HCT116 (cell line): ENCODE measurements around the gene SLC24A3. TPM values are rescaled to one million over a fixed set of nuclear protein-coding genes. Genes with fewer than 3 reads are reported as not detected.

ENCODE experiments used
- ATAC-seq: fragments of 200-7000 bp; cut with Tn5 transposase; 2 replicates; pipeline ENCODE4 v1.9.1; 2020; ENCODE audit warnings: mild to moderate bottlenecking, moderate library complexity
- BruUV-seq: library from RNA; stranded (reverse); fragments of 400-500 nt; replicated peaks from 2 replicates; lab custom pipeline; 2021; lab: Mats Ljungman, UMichigan
- CTCF ChIA-PET: fragments of 300-600 bp; sonication (Branson Sonifier 250); formaldehyde crosslinking; loops from one replicate; lab custom pipeline; 2021; ENCODE audit warnings: antibody characterized with exemption; lab: Charles Lee
- POLR2A ChIA-PET: fragments of 300-600, 350-600 bp; sonication (Branson Sonifier 250); formaldehyde crosslinking; loops from one replicate; lab custom pipeline; 2021; ENCODE audit warnings: antibody characterized with exemption; lab: Charles Lee
- RAD21 ChIA-PET, 2 experiments: fragments of 300-600 bp; sonication (Branson Sonifier 250); formaldehyde crosslinking; loops; one replicate each; lab custom pipeline; 2023; ENCODE audit warnings: low total read pairs in 2 of 2; ENCODE audit not compliant: uncharacterized antibody in 2 of 2, unreplicated experiment in 2 of 2, low non-redundant PET in 1 of 2; lab: Charles Lee
- DNase-seq: peaks from one replicate; pipeline ENCODE4 v3.0.0-alpha.2; 2010; ENCODE audit warnings: low read depth, low spot score
- H2AFZ ChIP-seq: fragments of 200-600 bp; shearing (Covaris generic), sonication (generic); 2 replicates; pipeline ENCODE4 v1.6.1; 2017; ENCODE audit warnings: low read depth, mixed run types, mixed read lengths, antibody characterized with exemption, low read length; ENCODE audit not compliant: poor library complexity, severe bottlenecking
- H3K27ac ChIP-seq: 2 replicates; pipeline ENCODE4 v1.5.1; 2012; ENCODE audit warnings: low read depth, low read length
- H3K27me3 ChIP-seq: fragments of 200-600 bp; sonication (generic); 2 replicates; pipeline ENCODE4 v1.6.1; 2016; ENCODE audit warnings: mixed run types, low read length, mixed read lengths; ENCODE audit not compliant: insufficient read depth
- H3K36me3 ChIP-seq, 2 experiments: fragments of 200-500 bp in 1 of 2; fragments of 200-600 bp in 1 of 2; sonication (Bioruptor generic) in 1 of 2; sonication (generic) in 1 of 2; 2 replicates each; pipeline versions ENCODE4 v1.5.1 to v1.6.1; 2014 to 2016; ENCODE audit warnings: low read length in 2 of 2, inconsistent platforms in 1 of 2, mixed read lengths in 1 of 2, mixed run types in 1 of 2; ENCODE audit not compliant: insufficient read depth in 2 of 2, control insufficient read depth in 1 of 2
- H3K4me1 ChIP-seq, 2 experiments: fragments of 200-600 bp in 1 of 2; sonication (generic) in 1 of 2; 2 replicates each; pipeline versions ENCODE4 v1.5.1 to v1.6.1; 2012 to 2017; ENCODE audit warnings: low read length in 2 of 2, inconsistent platforms in 1 of 2, mild to moderate bottlenecking in 1 of 2, mixed read lengths in 1 of 2, mixed run types in 1 of 2, moderate library complexity in 1 of 2; ENCODE audit not compliant: insufficient read depth in 2 of 2, control insufficient read depth in 1 of 2
- H3K4me2 ChIP-seq: fragments of 200-600 bp; sonication (generic); 2 replicates; pipeline ENCODE4 v1.6.1; 2017; ENCODE audit warnings: mixed run types, low read length, mixed read lengths
- H3K4me3 ChIP-seq, 2 experiments: fragments of 200-600 bp in 1 of 2; sonication (generic) in 1 of 2; replicated peaks in 1 of 2; 2 replicates each; pipeline ENCODE4 v1.5.1; 2011 to 2016; ENCODE audit warnings: low read length in 2 of 2, control low read depth in 1 of 2, low read depth in 1 of 2, mild to moderate bottlenecking in 1 of 2, mixed read lengths in 1 of 2, mixed run types in 1 of 2
- H3K79me2 ChIP-seq: fragments of 200-600 bp; sonication (generic); 2 replicates; pipeline ENCODE4 v1.6.1; 2017; ENCODE audit warnings: mild to moderate bottlenecking, mixed run types, low read length, moderate library complexity, mixed read lengths; ENCODE audit not compliant: insufficient read depth
- H3K9ac ChIP-seq: fragments of 200-600 bp; sonication (generic); 2 replicates; pipeline ENCODE4 v1.6.1; 2016; ENCODE audit warnings: low read length, mixed read lengths
- H3K9me2 ChIP-seq: fragments of 200-600 bp; sonication (generic), shearing (Covaris generic); 2 replicates; pipeline ENCODE4 v1.6.1; 2017; ENCODE audit warnings: mixed run types, mild to moderate bottlenecking, moderate library complexity; ENCODE audit not compliant: insufficient read depth
- H3K9me3 ChIP-seq, 2 experiments: fragments of 200-500 bp in 1 of 2; fragments of 200-600 bp in 1 of 2; sonication (Bioruptor generic) in 1 of 2; sonication (generic) in 1 of 2; 2 replicates each; pipeline ENCODE4 v1.6.1; 2014 to 2017; ENCODE audit warnings: low read length in 2 of 2, mixed read lengths in 2 of 2, inconsistent platforms in 1 of 2, low read depth in 1 of 2, mild to moderate bottlenecking in 1 of 2, mixed run types in 1 of 2, moderate library complexity in 1 of 2; ENCODE audit not compliant: control insufficient read depth in 1 of 2, insufficient read depth in 1 of 2
- H4K20me1 ChIP-seq: fragments of 200-600 bp; sonication (generic), shearing (Covaris generic); 2 replicates; pipeline ENCODE4 v1.6.1; 2017; ENCODE audit warnings: mixed run types, mild to moderate bottlenecking, moderate library complexity; ENCODE audit not compliant: insufficient read depth
- ATF3 ChIP-seq: IDR thresholded peaks from 2 replicates; pipeline ENCODE4 v1.6.1; 2012
- CBX3 ChIP-seq: IDR thresholded peaks from 2 replicates; pipeline ENCODE4 v1.6.1; 2012; ENCODE audit warnings: low read depth
- CTCF ChIP-seq, 3 experiments: fragments of 200-600 bp in 1 of 3; sonication (generic) in 1 of 3; IDR thresholded peaks in 2 of 3; conservative IDR thresholded peaks in 1 of 3; 2 replicates each; pipeline ENCODE4 v1.5.1; 2012 to 2017; ENCODE audit warnings: low read depth in 2 of 3, low read length in 2 of 3, antibody characterized with exemption in 1 of 3, borderline replicate concordance in 1 of 3, control low read depth in 1 of 3, mild to moderate bottlenecking in 1 of 3, mixed read lengths in 1 of 3, mixed run types in 1 of 3, moderate library complexity in 1 of 3; ENCODE audit not compliant: insufficient read depth in 1 of 3
- EGR1 ChIP-seq: IDR thresholded peaks from 2 replicates; pipeline ENCODE4 v1.6.1; 2012; ENCODE audit warnings: low read depth
- EZH2 ChIP-seq: fragments of 200-600 bp; sonication (generic); IDR thresholded peaks from 2 replicates; pipeline ENCODE4 v1.6.1; 2017; ENCODE audit warnings: antibody characterized with exemption, mixed run types
- EZH2phosphoT487 ChIP-seq: fragments of 200-600 bp; IDR thresholded peaks from 2 replicates; pipeline ENCODE4 v1.6.1; 2018; ENCODE audit warnings: antibody characterized with exemption, borderline replicate concordance
- JUND ChIP-seq: IDR thresholded peaks from 2 replicates; pipeline ENCODE4 v1.6.1; 2012
- MAX ChIP-seq: IDR thresholded peaks from 2 replicates; pipeline ENCODE4 v1.6.1; 2012
- POLR2A ChIP-seq: IDR thresholded peaks from 2 replicates; pipeline ENCODE4 v1.7.0; 2011; ENCODE audit warnings: borderline replicate concordance; ENCODE audit not compliant: insufficient read depth, insufficient read length; ENCODE audit errors: extremely low read depth
- POLR2AphosphoS5 ChIP-seq: IDR thresholded peaks from 2 replicates; pipeline ENCODE4 v1.6.1; 2011; ENCODE audit warnings: mild to moderate bottlenecking, low read depth, low read length, moderate library complexity
- RAD21 ChIP-seq: IDR thresholded peaks from 2 replicates; pipeline ENCODE4 v1.6.1; 2012; ENCODE audit warnings: low read depth, mild to moderate bottlenecking
- REST ChIP-seq: IDR thresholded peaks from 2 replicates; pipeline ENCODE4 v1.6.1; 2012; ENCODE audit warnings: low read depth
- SIN3A ChIP-seq: IDR thresholded peaks from 2 replicates; pipeline ENCODE4 v1.6.1; 2012; ENCODE audit warnings: low read depth
- SP1 ChIP-seq: IDR thresholded peaks from 2 replicates; pipeline ENCODE4 v1.6.1; 2012; ENCODE audit warnings: low read depth
- SRF ChIP-seq: IDR thresholded peaks from 2 replicates; pipeline ENCODE4 v1.6.1; 2012; ENCODE audit warnings: low read depth
- TCF7L2 ChIP-seq: IDR thresholded peaks from 2 replicates; pipeline ENCODE4 v1.7.0; 2011; ENCODE audit warnings: borderline replicate concordance, inconsistent platforms; ENCODE audit not compliant: insufficient read depth, insufficient read length; ENCODE audit errors: extremely low read depth
- ZBTB33 ChIP-seq: IDR thresholded peaks from 2 replicates; pipeline ENCODE4 v1.6.1; 2011; ENCODE audit warnings: mild to moderate bottlenecking, low read length, moderate library complexity; ENCODE audit not compliant: insufficient replicate concordance; ENCODE audit errors: extremely low read depth
- ZFX ChIP-seq: fragments of 450-650 bp; IDR thresholded peaks from 2 replicates; pipeline ENCODE4 v1.6.1; 2017
- ZNF274 ChIP-seq: fragments of 200-500 bp; sonication (Bioruptor generic); IDR thresholded peaks from 2 replicates; pipeline ENCODE4 v1.6.1; 2014; ENCODE audit warnings: mild to moderate bottlenecking, low read depth, low read length, inconsistent platforms
- intact Hi-C: fragments of 100-400 bp; cut with micrococcal nuclease; formaldehyde crosslinking; loops from 2 replicates; pipeline ENCODE4 v1.10.0; 2022
- total RNA-seq: library from RNA; stranded (reverse); gene quantifications from one replicate; pipeline ENCODE4 v1.2.1, GENCODE V29; 2021; ENCODE audit not compliant: unreplicated experiment

The SLC24A3 gene
- total RNA-seq, 1 experiment from 2014 or later, result not detected

- RAD21 ChIA-PET, result no interaction called here
- Histone ChIP-seq H3K4me2 (no peak overlapping the region), H3K9me2 (no peaks in the 10 kb centered on the region), H3K9ac (no peak overlapping the region), H3K27ac (no peak overlapping the region), H3K9me3 (no peaks in the 10 kb centered on the region), H3K36me3 (no peaks in the 10 kb centered on the region), H2AFZ (no peak overlapping the region), H4K20me1 (no peaks in the 10 kb centered on the region), H3K27me3 (0 out of 2 replicates have a peak, but pooled peaks cover 9% of the 10 kb centered on the region), H3K4me3 (no peak overlapping the region)
- ATAC-seq, result no peak
- POLR2A ChIA-PET, result no interaction called here
- no TSS peak for BruUV-seq
- intact Hi-C loops, result no loop called here
- no peak for DNase-seq
- TF ChIP-seq ZBTB33 (no peak), TCF7L2 (no peak), RAD21 (no peak), CTCF (IDR thresholded peaks at IDR 0.05 in 2 of 3, conservative IDR thresholded peaks at IDR 0.05 in 1 of 3; ENCODE audit: borderline replicate concordance in 1 of 3, insufficient read depth in 1 of 3, low read depth in 2 of 3, low read length in 2 of 3) (no peak), ATF3 (no peak), JUND (no peak), SIN3A (no peak), REST (no peak), CBX3 (no peak), EGR1 (no peak), MAX (no peak), POLR2A (no peak), SRF (no peak), EZH2phosphoT487 (no peak), EZH2 (no peak), ZFX (no peak), POLR2AphosphoS5 (no peak), ZNF274 (no peak), SP1 (no peak)
- TF ChIP-seq, all 23 proteins: peak for 0
- no peaks in the 10 kb centered on the region for H3K4me1 ChIP-seq
- CTCF ChIA-PET, result no interaction called here
- H3K79me2 ChIP-seq, result no peaks in the 10 kb centered on the region
Measured at GRCh38 chr20:19598117-19598850, 385.8 kb downstream of the SLC24A3 start.
